Fibroblast of the aortic adventitia (primary cell): ENCODE data around the gene RAB7B. TPM values are rescaled to one million over a fixed set of nuclear protein-coding genes. Genes with fewer than 3 reads are reported as not detected.

Source experiments
- DNase-seq: peaks from one replicate; pipeline ENCODE4 v3.0.0-alpha.2; 2010; ENCODE audit warnings: low read depth
- H3K4me3 ChIP-seq: 2 replicates; pipeline ENCODE4 v1.5.1; 2011; ENCODE audit warnings: low read depth, mild to moderate bottlenecking, control low read depth, low read length, moderate library complexity
- total RNA-seq: library from RNA; depleted of rRNA; stranded (reverse); fragments of >200 nt; gene quantifications from 2 replicates; pipeline ENCODE4 v1.2.3, GENCODE V29; 2012; ENCODE audit warnings: low replicate concordance
- TF ChIP-seq, protein P1 (sequence below): IDR thresholded peaks from 2 replicates; pipeline ENCODE4 v1.5.1; 2011; ENCODE audit warnings: mild to moderate bottlenecking, low read length, control low read depth, inconsistent platforms; ENCODE audit not compliant: insufficient read depth

Gene RAB7B
- total RNA-seq, 1 donor = 7.4 TPM

DNA sequence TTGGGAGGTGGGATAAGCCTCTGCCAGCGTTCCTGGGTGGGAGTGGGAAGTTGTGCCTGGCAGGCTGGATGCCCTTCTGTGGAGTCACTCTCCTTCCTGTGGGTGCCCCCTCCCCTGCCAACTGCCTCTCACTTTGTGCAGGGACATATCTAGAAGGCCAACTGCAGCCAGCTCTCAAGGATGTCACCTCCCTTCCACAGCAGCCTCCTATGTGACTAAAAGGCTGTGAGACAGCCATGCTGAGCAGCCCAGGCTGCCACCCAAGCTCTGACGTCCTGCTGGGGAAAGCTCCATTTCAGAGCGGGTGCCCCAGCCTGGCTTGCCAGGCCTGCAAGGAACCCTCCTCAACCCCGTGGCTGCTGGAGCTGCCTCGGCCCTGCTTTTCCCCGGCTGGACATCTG lies 40.4 kb downstream of the RAB7B start:
- no peak for DNase-seq
- H3K4me3 ChIP-seq = no peak overlapping the region
- TF ChIP-seq, protein P1, sequence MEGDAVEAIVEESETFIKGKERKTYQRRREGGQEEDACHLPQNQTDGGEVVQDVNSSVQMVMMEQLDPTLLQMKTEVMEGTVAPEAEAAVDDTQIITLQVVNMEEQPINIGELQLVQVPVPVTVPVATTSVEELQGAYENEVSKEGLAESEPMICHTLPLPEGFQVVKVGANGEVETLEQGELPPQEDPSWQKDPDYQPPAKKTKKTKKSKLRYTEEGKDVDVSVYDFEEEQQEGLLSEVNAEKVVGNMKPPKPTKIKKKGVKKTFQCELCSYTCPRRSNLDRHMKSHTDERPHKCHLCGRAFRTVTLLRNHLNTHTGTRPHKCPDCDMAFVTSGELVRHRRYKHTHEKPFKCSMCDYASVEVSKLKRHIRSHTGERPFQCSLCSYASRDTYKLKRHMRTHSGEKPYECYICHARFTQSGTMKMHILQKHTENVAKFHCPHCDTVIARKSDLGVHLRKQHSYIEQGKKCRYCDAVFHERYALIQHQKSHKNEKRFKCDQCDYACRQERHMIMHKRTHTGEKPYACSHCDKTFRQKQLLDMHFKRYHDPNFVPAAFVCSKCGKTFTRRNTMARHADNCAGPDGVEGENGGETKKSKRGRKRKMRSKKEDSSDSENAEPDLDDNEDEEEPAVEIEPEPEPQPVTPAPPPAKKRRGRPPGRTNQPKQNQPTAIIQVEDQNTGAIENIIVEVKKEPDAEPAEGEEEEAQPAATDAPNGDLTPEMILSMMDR = no peak

DNA sequence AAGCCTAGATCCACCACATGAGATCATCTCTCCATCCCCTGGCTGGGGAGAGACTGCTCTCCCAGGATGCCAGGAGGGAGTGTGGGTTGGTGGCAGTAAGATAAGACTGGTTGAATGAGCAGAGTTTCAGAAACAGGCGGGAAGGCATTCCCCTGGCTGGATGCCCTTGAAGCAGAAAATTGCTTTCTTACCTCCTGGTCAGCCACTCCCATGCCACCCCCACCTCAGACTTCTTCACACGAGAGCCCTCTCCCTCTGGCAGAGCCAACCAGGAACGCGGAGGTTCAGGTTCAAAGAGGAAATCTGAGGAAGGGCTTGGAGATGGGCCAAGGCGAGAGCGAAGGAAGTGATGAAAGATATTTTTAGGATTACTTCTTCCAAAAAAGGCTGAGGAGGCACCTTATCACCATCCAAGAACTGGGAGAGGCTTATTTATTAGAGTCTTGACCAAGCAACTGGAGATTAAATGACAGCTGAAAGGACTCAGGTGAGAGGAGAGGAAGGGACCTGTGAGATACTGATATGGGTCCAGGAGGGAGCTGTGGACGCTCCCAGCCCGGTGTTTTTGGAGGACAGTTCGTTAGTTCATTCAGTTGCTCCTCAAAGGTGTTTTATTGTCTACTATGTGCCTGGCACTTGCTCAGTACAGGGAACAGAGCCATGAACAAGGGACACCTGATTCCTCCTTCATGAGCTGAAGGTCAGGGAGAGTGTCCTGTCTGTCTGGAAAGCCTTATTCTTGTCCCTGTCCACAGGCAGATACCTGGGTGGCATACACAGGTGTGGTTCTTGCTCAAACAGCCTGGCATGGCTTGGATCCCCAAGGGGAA lies 41.0 kb downstream of the RAB7B start:
- DNase-seq = peak; percentile 52
- no peak overlapping the region for H3K4me3 ChIP-seq
- TF ChIP-seq, protein P1 = no peak

DNA sequence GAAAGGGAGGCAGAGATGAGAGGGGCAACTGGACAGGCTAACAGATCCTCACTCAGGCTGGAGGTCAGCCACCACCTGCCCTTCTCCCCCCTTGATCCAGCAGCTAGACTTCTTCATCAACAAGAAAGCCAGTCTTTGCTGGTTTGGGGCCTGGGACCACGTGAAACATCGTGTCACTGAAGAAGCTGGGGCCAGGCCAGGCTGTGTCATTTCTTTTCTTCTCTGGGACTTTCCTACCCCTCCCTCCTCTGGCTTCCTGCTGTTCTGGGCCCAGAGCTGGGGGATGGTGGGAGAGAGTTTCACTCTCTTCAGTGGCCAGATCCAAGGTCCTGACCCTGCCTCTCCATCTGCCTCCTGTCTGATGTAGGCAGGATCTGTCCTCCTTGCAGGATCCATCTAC lies 41.8 kb downstream of the RAB7B start:
- TF ChIP-seq, protein P1 = no peak
- peak; percentile 9 for DNase-seq

DNA sequence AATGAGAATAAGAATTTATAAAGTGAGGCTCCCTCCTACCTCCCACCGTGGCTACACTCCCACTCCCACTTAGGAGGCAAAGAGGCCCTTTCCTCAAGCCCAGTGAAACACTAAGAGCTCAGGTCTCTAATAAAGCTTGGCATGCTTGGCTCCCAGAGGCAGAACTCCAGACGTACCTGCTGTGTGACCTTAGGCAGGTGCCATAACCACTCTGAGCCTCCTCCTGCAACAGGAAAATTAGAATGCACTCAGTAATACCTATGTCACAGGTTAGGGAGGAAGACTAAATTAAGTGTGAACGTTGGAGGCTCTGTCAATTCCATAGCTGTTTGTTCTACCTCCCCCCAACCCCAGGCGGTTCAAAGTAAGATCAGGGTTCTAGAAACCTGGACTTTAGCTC lies 43.4 kb downstream of the RAB7B start:
- no peak overlapping the region for H3K4me3 ChIP-seq
- no peak for DNase-seq
- TF ChIP-seq, protein P1 = no peak

More for the DNA sequence above, 41.8 kb downstream of the RAB7B start:
- no peak overlapping the region for H3K4me3 ChIP-seq

DNA sequence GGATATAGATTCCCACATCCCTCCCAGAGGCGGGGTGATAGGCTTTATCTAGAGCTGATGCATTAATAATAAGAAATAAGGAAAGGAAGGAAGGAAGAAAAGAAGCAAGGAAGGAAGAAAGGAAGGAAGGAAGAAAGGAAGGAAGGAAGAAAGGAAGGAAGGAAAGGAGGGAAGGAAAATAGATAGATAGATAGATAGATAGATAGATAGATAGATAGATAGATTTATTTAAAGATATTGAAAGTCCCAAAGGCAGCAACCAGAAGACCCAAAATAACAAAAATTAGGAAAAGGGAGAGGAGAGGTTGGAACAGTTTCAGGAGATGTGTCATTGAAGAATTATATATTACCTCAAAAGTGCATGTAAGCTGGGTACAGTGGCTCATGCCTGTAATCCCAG lies 47.7 kb downstream of the RAB7B start:
- H3K4me3 ChIP-seq = no peak overlapping the region
- TF ChIP-seq, protein P1 = no peak
- DNase-seq = no peak

DNA sequence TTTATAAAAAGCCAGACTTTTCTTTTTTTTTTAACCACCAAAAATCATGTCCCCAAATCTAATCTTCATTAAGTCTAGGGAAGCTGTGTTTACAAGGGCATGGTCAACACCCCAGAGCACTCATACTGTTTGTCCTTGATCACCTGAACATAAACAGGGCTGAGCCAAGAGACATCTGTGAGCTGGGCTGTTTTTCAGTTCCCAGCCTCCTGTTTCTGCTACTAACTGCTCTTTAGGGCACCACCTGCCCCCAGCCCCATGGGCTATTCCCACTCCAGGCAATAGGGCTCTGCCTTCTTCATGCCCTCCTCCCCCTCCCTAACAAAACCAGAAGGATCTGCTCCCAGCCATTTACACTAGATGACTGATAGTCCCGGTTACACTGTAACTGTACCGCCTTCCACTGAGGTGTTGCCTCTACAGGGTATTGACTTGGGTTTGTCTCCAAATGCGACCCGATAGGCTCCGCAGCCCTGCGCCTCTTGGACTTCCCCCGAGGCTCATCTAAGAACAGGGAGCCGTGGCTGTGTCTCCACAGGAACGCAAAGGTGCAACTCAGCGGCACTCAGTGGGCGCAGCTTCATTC lies 48.3 kb downstream of the RAB7B start:
- no peak for DNase-seq
- TF ChIP-seq, protein P1 = no peak
- no peak overlapping the region for H3K4me3 ChIP-seq
